SU-DHL-6 (cell line): ENCODE data around the gene NPW.

ENCODE experiments used
- EZH2phosphoT487 ChIP-seq: fragments of 200-600 bp; sonication (generic), shearing (Covaris generic); conservative IDR thresholded peaks from 2 replicates; pipeline ENCODE4 v1.6.1; 2018; ENCODE audit warnings: mild to moderate bottlenecking, antibody characterized with exemption, low read length, moderate library complexity, mixed read lengths
- TF ChIP-seq, protein P1 (sequence below): fragments of 200-600 bp; sonication (generic); IDR thresholded peaks from one replicate; pipeline ENCODE4 v1.5.1; 2017; ENCODE audit warnings: antibody characterized with exemption, mild to moderate bottlenecking, low read length, moderate library complexity; ENCODE audit not compliant: insufficient read depth, poor library complexity, severe bottlenecking

DNA sequence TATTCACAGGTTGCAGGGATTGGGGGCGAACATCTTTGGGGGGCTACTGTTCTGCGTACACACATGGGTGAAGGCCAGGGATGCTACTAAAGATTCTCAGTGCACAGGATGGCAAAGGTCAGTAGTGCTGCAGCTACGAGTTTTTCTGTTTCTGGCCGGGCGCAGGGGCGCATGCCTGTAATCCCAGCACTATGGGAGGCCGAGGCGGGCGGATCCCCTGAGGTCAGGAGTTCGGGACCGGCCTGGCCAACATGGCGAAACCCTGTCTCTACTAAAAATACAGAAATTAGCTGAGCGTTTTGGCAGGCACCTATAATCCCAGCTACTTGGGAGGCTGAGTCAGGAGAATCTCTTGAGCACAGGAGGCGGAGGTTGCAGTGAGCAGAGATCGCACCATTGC is 6.1 kb upstream of the NPW start:
- TF ChIP-seq, protein P1, sequence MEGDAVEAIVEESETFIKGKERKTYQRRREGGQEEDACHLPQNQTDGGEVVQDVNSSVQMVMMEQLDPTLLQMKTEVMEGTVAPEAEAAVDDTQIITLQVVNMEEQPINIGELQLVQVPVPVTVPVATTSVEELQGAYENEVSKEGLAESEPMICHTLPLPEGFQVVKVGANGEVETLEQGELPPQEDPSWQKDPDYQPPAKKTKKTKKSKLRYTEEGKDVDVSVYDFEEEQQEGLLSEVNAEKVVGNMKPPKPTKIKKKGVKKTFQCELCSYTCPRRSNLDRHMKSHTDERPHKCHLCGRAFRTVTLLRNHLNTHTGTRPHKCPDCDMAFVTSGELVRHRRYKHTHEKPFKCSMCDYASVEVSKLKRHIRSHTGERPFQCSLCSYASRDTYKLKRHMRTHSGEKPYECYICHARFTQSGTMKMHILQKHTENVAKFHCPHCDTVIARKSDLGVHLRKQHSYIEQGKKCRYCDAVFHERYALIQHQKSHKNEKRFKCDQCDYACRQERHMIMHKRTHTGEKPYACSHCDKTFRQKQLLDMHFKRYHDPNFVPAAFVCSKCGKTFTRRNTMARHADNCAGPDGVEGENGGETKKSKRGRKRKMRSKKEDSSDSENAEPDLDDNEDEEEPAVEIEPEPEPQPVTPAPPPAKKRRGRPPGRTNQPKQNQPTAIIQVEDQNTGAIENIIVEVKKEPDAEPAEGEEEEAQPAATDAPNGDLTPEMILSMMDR, result no peak
- no peak for TF ChIP-seq EZH2phosphoT487
